Colonic mucosa (tissue), 4 donors: Measurements from ENCODE around the gene COQ5. TPM values are rescaled to one million over a fixed set of nuclear protein-coding genes. Genes with fewer than 3 reads are reported as not detected.

ENCODE experiments used
- DNase-seq: peaks from one replicate; pipeline ENCODE4 v3.0.0-alpha.2; 2020
- H3K27ac ChIP-seq: fragments of 200-600 bp; one replicate; pipeline ENCODE4 v1.8.0; 2021
- H3K27me3 ChIP-seq: fragments of 200-600 bp; one replicate; pipeline ENCODE4 v1.8.0; 2021
- H3K36me3 ChIP-seq: fragments of 200-600 bp; one replicate; pipeline ENCODE4 v1.8.0; 2021
- H3K4me1 ChIP-seq: fragments of 200-600 bp; one replicate; pipeline ENCODE4 v1.8.0; 2021; ENCODE audit warnings: mild to moderate bottlenecking
- H3K4me3 ChIP-seq: fragments of 200-600 bp; one replicate; pipeline ENCODE4 v1.8.0; 2021
- H3K9ac ChIP-seq, 2 donors: one replicate each; pipeline ENCODE4 v1.7.0; 2013; ENCODE audit warnings: control low read depth in 2 of 2, low read depth in 2 of 2, low read length in 2 of 2
- H3K9me3 ChIP-seq: fragments of 200-600 bp; one replicate; pipeline ENCODE4 v1.8.0; 2021
- intact Hi-C: fragments of 100-400 bp; cut with DNase I; formaldehyde crosslinking; loops from one replicate; pipeline ENCODE4 v1.14.1; 2022
- total RNA-seq, 2 donors: library from RNA; stranded (reverse); fragmentation: NEBNext Ultra II Directional in 1 of 2; extraction: Animal tissue kit (Norgen Biotek cat#: 25700) in 1 of 2; gene quantifications; one replicate each; pipeline ENCODE4 v1.2.1, GENCODE V29; 2021
- TF ChIP-seq, protein P1 (sequence below): fragments of 200-600 bp; IDR thresholded peaks from one replicate; pipeline ENCODE4 v1.8.0; 2022; ENCODE audit warnings: antibody characterized with exemption, mild to moderate bottlenecking
- donor health status: healthy.
- donor health status: DM: no; HTN: no; CAD: no.
- donor health status: DM: no; HTN: no; CAD: no.

The COQ5 gene, protein sequence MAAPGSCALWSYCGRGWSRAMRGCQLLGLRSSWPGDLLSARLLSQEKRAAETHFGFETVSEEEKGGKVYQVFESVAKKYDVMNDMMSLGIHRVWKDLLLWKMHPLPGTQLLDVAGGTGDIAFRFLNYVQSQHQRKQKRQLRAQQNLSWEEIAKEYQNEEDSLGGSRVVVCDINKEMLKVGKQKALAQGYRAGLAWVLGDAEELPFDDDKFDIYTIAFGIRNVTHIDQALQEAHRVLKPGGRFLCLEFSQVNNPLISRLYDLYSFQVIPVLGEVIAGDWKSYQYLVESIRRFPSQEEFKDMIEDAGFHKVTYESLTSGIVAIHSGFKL
- 10 to 100 TPM; 35.8 to 46.6 TPM for total RNA-seq

DNA sequence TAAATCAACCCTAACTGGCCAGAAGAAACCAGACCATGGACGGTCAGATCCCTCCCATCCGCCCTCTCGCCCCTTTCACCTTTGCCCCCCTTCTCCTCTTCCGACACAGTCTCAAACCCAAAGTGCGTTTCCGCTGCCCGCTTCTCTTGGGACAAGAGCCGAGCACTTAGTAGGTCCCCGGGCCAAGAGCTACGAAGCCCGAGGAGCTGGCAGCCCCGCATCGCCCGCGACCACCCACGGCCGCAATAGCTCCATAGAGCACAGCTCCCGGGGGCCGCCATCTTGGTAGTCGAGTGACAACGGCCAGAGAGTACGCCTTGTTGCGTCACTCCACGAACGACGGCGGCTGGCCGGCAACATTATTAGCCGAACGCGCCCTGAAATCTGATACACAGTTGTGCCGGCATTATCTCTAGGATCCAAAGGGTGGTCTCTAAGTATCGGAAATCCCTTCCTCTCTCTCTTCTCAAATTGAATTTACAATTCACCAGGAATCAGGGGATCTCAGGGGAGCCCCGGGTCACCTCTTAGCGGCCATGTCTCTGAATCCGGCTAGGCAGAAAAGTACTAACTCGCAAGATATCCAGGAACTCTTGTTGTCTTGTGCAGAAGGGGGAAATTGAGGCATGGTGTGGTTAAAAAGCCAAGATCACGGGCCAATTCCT, at the start of gene COQ5:
COQ5 (minus strand) TSS at position 298 of the 665 bp plus-strand sequence; CDS start at position 281, 17 bp downstream.
- intact Hi-C loops: no loop called here
- Histone ChIP-seq H3K4me1 (no peaks in the 10 kb centered on the region), H3K4me3 (peak within 1 kb of the TSS; percentile 59), H3K9ac (peak within 1 kb of the TSS; percentile 84 to 90), H3K36me3 (no peaks in the 10 kb centered on the region), H3K9me3 (no peaks in the 10 kb centered on the region), H3K27me3 (no peaks in the 10 kb centered on the region), H3K27ac (peak within 1 kb of the TSS; percentile 75)
- TF ChIP-seq, protein P1, sequence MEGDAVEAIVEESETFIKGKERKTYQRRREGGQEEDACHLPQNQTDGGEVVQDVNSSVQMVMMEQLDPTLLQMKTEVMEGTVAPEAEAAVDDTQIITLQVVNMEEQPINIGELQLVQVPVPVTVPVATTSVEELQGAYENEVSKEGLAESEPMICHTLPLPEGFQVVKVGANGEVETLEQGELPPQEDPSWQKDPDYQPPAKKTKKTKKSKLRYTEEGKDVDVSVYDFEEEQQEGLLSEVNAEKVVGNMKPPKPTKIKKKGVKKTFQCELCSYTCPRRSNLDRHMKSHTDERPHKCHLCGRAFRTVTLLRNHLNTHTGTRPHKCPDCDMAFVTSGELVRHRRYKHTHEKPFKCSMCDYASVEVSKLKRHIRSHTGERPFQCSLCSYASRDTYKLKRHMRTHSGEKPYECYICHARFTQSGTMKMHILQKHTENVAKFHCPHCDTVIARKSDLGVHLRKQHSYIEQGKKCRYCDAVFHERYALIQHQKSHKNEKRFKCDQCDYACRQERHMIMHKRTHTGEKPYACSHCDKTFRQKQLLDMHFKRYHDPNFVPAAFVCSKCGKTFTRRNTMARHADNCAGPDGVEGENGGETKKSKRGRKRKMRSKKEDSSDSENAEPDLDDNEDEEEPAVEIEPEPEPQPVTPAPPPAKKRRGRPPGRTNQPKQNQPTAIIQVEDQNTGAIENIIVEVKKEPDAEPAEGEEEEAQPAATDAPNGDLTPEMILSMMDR: no peak
- peak; percentile 94 for DNase-seq

DNA sequence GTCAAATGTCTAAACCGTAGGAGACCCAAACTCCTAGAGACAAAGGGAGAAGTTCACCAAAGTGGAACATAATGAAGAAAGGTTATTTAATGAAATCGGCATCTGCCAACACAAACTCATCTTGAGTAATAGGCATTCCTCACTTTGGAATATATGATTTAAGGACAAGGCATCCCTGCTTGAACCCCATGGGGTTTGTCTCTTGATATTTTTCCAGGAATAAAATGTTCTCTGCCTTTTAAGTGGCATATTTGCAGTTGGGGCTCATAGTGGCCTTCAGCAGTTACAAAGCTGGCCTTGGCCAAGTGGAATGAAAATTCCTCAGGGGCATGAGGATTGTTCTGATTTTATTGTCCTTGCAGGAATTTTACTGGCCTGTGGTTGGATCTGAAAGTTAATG, 45.1 kb upstream of the COQ5 start:
- H3K27ac ChIP-seq: no peak overlapping the region
- H3K4me1 ChIP-seq: no peaks in the 10 kb centered on the region
- TF ChIP-seq, protein P1: no peak
- DNase-seq: no peak
- intact Hi-C loops: loop anchor here (10.0 kb wide), 1 partner anchor 129 kb away; the partner anchor contains the start of genes GATC and TRIAP1
- no peaks in the 10 kb centered on the region for H3K27me3 ChIP-seq
- H3K9me3 ChIP-seq: no peaks in the 10 kb centered on the region
- H3K9ac ChIP-seq: no peak overlapping the region
- H3K36me3 ChIP-seq: peaks cover 47% of the 10 kb centered on the region
- H3K4me3 ChIP-seq: no peak overlapping the region

DNA sequence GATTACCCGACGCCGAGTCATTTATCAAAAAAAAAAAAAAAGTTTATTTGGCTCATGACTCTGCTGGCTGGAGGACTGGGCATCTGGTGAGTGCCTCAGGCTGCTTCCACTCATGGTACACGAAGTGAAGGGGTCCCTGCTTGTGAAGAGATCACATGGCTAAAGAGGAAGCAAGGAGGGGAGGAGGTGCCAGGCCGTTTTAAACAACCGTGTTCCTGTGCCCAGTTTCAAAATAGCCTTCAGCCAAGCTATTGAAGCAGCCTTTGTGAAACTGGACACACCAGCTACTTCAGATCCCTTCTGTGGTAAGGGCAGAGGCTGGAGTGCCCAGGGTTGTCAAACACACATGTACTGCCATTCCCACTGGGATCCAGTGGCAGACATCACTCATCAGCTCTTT, 44.6 kb upstream of the COQ5 start:
- peaks cover 44% of the 10 kb centered on the region for H3K36me3 ChIP-seq
- H3K27me3 ChIP-seq: no peaks in the 10 kb centered on the region
- no peaks in the 10 kb centered on the region for H3K4me1 ChIP-seq
- intact Hi-C loops: loop anchor here (10.0 kb wide), 1 partner anchor 129 kb away; the partner anchor contains the start of genes GATC and TRIAP1
- no peak for DNase-seq
- no peaks in the 10 kb centered on the region for H3K9me3 ChIP-seq
- TF ChIP-seq, protein P1: no peak
- no peak overlapping the region for H3K4me3 ChIP-seq
- H3K27ac ChIP-seq: no peak overlapping the region
- no peak overlapping the region for H3K9ac ChIP-seq

DNA sequence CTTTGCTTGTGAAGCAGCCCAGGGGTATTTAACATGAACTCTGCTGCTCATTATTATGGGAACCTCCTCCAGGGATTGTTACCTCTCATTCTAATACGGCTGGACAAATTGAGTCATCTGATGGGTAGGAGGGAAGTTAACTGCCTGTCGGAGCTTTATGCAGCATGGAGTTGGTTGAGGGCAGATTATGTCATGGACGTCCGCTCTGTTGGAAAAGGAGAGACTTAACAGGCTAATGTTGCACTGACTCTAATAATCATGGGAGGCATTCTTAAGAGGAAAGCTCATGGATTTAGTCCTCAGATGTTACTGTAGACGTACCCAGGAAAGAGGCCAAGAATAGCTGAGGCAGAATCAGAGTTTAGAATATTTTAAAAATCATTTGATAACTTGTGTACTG, 42.3 kb upstream of the COQ5 start:
- no peak for DNase-seq
- no peak overlapping the region for H3K9ac ChIP-seq
- H3K27ac ChIP-seq: no peak overlapping the region
- peaks cover 26% of the 10 kb centered on the region for H3K36me3 ChIP-seq
- no peak overlapping the region for H3K4me3 ChIP-seq
- no peaks in the 10 kb centered on the region for H3K27me3 ChIP-seq
- no peaks in the 10 kb centered on the region for H3K9me3 ChIP-seq
- intact Hi-C loops: loop anchor here (10.0 kb wide), 1 partner anchor 126 kb away; the partner anchor contains the start of genes GATC and TRIAP1
- H3K4me1 ChIP-seq: no peaks in the 10 kb centered on the region
- TF ChIP-seq, protein P1: no peak

DNA sequence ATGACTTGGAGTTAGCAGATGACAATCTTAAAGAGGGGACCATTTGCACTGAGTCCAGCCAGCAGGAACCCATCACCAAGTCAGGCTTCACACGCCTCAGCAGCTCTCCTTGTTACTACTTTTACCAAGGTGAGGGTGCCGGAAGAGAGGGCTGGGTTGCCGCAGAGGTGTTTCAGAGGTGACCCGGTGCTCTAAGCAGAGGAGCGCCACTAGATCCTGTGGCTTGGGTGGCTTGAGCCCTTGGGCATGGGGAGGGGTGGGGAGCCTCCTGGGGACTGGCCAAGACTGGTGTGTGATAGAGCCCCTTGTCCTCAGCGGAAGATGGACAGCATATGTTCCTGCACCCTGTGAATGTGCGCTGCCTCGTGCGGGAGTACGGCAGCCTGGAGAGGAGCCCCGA, 34.5 kb upstream of the COQ5 start:
- Histone ChIP-seq H3K4me1 (no peaks in the 10 kb centered on the region), H3K36me3 (peaks cover 41% of the 10 kb centered on the region), H3K9ac (no peak overlapping the region), H3K9me3 (no peaks in the 10 kb centered on the region), H3K4me3 (no peak overlapping the region), H3K27me3 (no peaks in the 10 kb centered on the region), H3K27ac (no peak overlapping the region)
- intact Hi-C loops: no loop called here
- TF ChIP-seq, protein P1: no peak
- no peak for DNase-seq
